SIG-M5 treated with dmso at 0.1 percent for 504 hours (cell line): ENCODE data around the gene CDK5.
A peak's percentile ranks its signal among the peaks of the same experiment; 100 is the strongest.

Experiments
- DNase-seq: peaks from one replicate; lab custom pipeline; 2025; ENCODE audit not compliant: unreplicated experiment; lab: John Stamatoyannopoulos, UW

CDK5 gene

DNA sequence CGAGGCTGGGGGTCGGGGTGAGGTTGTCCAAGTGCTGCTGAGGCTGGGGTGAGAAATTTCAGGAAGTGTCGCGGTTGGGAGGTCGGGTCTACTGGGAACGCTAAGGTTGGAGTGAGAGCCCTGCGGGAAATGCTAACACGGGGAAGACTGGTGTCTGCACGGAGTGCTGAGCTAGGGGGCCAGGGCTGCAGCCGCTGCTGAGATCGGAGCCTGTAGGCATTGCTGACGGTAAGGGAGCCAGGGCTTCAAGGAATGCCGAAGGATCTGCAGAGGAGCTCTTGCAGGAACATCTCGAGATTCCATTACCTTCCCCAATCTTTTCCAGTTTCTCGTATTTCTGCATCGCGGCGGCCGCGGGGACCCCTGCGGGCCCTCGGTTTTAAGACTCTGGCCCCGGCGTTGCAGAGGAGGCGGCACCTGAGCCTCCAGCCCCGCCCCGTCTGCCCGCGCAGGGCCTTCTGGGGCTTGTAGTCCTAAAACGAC lies at the start of gene CDK5:
Gene CDK5 (minus strand): TSS at position 392 of the 483 bp plus-strand sequence. CDS start 49 bp downstream, at position 343.
- DNase-seq: no peak

DNA sequence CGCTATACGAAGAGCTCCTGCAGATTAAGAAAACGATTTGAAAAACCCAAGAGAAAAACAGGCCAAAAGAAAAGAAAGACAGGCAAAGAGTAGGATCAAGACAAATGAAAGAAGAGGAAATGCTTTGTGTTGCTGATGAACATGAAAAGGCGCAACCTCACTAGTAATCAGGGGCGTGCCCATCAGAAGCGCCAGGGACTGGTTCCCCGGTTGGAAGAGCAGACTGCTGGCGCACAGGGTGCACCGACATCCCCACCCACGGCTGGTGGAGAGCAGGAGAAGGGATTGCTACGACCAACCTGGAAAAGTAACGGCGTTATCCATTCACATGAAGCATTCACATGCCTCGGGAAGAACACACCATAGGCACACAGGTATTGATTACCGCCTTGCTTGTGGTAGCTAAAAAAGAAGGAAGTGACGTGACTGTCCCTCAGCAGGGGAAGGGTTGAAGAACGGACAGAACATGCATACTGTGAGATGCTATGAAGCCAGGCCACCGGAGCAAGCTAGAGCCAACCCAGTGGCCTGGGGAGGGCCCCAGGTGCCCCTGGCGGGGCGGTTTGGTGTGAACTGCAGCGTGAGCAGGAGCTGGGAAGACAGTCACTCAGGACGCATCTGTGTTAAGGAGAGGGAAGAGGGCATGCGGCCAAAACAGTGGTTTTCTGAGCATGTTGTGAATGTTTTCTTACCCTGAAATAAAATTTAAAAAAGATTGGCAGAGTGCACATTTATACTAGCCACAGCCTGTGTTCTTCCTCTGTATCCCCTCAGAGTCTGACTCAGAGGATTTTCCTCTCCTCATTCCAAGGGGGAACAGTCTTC lies 46.9 kb upstream of the CDK5 start:
- DNase-seq: no peak

DNA sequence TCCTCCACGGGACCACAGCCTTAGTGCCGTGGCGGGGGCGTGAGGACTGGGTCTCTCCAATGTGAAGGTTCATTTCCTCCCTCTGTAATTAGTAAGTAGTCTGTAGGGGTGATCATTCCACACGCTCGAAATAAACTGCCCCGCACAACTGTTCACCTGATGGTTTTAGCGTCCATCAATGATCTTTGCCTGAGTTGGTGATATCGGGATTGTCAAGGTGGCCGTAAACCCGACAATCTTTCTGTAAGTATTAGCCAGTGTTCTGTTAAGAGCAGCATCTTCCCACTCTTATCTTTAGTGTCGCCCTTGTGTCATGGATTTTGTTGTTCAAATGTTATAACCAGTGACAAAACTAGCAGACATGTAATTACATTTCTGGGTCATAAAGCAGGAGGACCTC lies 46.3 kb upstream of the CDK5 start:
- no peak for DNase-seq

DNA sequence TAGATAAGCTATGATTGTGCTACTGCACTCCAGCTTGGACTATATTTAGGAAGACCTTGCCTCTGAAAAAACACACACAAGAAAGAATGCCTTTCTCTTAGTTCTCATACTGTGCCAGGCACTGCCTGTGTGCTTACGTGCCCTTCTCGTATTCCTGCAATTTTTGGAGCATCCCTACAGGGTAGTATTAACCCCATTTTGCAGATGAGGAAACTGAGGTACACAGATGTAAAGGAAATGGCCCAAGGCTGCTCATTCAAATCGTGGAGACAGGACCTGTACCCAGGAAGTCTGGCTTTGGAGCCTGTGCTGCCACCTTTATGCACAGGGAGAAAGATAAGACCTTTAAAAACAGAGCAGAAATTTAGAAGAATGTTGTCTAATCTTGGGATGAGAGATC lies 45.3 kb upstream of the CDK5 start:
- DNase-seq: no peak

DNA sequence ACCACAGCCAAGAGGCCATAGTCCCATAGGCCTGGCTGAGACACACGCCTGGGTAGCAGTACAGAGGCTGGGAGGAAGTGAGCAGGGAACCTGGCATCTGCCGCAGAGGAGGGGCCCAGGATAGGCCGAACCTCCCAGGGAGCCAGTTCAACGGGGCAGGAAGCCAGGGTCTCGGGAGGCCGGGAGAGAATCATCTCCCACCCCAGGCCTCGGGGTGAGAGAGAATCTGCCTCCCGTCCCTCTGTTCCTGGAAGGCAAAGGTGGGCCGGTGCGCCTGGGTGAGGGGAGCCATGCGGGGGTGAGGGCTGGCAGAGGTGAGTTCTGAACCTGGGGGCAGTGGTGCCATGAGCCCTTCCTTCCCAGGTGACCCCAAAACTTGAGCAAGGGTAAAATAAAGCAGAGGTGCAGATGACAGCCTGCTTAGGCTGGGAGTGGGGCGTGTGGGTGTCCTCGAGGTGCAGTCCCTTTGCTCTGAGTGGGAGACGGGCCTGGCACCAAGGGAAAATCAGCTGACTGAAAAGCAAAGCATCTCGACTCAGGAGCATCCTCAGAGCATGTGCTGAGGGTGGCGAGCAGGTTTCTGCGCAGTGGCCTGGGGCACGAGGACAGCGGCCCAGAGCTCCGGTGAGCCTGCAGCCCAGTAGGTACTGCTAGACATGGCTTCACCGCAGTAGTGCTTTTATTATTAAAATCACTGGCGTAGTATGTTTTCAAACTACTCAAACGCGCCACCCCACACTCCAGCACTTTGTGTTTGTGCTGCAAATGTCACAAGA lies 44.1 kb upstream of the CDK5 start:
- no peak for DNase-seq

DNA sequence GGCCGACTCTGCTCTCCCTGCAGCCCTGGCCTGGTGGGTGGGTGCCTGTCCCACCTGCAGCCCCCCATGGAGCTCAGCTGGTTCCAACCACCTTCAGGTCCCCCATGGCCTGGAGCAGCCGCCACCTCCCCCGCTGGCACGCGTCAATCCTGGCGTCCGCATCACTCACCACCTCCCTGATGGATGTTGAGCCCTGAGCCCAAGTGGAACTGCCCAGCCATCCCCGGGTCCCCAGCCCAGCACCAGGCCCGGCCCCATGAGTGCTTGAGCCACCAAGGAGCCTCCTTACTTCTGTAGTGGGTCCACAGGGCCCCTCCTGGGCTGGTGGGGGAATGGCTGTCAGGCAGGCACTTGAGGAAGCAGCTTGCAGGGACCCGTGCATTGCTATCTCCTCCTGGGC lies 43.2 kb upstream of the CDK5 start:
- DNase-seq: no peak

DNA sequence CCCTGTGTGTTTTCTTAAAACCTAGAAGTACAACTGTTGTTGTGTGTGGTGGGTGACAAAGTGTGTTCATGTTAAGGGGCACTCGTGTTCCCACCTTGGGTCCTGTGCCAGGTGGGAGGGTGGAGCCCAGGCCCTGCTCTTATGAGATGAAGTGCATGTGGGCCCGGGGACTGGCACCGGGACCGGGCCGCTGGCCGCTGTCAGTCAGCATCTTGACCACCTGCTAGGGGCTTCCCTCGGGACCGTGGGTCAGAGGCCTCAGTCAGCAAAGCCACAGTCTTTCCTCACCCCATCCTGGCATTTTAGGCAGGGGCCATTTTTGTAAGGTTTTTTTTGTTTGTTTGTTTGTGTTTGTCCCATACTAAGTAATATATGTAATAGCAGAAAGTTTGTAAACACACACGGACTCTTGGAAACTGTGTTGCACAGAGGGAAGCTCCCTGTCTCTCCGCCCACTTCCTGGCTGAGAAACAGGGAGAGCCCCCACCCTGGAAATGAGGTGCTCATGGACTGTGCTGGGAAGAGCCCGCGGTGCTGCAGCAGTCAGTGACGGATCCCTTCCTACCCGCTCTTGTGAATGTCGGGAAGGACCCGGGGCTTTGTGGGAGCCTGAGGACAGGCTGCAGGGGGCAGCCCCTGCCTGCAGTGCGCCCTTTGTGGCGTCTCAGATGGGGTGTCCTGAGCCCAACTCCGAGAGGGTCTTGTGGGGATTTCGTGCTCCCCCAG lies 42.0 kb upstream of the CDK5 start:
- no peak for DNase-seq

DNA sequence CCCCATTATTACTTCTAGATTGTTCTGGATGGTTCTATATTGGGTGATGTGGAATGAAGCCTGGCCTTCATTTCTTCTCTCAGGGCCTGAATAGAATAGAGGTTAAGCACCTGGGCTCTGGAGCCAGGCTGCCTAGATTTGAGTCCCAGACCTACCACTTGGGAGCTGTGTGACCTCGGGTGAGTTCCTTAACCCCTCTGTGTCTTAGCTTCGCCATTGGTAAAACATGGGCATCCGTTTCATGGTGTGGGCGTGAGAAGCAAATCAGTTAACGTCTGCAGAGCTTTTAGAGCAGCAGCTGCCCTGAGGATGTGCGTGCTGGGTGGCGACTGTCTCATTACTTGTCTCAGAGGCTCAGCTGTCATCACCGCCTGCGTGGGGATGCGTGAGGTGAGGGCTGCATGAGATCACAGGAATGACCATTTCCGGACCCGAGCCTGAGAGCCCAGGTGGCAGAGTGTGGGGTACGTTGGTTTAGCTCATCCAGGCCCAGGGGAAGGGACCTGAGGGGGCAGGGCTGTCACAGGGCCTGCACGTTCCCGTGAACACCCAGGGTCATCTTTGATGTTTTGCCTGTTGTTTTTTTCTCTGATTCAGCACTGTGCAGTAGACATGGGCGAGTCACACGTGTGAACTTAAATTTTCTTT lies 38.3 kb upstream of the CDK5 start:
- no peak for DNase-seq

DNA sequence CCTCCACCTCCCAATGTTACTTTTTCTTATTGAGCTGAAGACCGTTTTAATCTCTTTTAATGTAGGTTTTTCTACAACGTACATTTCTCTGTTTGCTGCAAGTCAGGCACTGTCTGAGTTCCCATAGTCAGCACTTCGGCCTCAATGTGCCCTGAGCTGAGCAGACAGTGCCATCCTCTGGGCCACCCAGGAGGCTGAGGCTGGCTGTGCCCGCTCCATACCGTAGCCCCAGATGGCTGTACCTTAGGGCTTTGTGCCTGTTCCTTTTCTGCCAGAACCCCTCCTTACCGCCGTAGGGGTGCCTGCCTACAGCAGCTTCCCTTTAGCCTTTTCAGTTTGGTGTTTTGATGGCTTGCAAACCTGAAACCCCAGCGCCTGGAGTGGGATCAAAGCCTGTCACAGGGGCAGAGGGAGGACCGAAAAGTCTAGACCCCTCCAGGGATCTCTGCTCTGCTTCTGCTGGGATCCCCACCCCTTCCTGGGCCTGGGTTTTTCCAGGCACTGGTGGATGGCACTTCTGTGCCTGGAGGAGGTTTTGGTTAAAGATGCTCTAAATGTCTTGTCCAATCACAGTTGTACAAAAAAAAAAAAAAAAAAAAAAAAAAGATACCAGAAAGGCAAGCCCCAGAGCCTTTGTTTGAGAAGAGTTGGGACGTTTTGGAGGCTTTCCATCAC lies 37.6 kb upstream of the CDK5 start:
- DNase-seq: no peak

DNA sequence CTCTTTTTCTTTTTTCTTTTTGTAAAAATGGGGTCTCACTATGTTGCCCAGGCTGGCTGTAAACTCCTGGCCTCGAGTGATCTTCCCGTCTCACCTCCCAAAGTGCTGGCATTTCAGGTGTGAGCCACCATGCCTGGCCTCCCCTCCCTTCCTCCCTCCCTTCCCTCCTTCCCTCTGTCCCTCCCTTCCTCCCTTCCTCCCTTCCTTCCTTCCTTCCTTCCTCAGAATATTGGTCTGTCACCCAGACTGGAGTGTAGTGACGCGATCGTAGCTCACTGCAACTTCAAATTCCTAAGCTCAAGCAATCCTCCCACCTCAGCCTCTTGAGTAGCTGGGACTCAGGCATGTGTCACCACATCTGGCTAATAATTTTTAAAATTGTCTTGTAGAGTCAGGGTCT lies 37.0 kb upstream of the CDK5 start:
- DNase-seq: no peak

DNA sequence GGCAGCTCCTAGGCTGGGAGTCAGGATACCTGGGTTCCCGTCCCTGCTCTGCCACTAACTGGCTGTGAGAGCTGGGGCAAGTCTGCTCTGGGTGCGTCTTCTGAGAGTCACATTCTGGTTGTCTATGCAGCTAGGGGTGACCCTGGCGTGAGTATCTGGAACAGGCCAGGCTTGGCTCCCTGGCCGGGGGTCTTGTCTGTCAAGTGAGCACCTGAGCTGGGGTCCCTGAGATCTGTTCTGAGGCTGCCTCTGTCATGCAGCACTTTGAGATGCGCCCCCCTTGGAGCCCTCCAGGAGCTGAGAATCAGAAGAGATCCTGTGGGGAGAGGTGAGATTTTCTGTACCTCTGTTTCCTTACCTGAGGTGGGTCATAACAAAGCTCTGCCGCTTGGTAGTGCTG lies 36.1 kb upstream of the CDK5 start:
- no peak for DNase-seq

DNA sequence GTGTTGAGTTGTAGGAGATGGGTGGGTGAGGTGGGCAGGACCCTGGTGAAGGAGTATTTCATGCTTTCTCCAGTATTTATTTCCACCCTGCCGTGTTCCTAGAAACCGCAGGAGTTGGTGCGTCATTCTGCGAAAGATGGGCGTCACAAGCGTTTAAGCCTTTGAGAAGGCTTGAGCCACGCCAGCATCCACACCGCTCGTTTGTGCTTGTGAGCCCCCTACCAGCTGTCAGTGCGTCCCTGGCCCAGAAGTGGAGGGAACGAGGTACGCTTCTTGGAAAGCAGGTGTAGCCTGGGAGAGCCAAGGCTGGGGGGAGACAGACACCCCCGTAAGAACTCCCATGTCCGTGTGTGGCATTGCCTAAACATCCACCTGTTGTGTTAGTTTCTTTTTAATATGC lies 34.3 kb upstream of the CDK5 start:
- no peak for DNase-seq

DNA sequence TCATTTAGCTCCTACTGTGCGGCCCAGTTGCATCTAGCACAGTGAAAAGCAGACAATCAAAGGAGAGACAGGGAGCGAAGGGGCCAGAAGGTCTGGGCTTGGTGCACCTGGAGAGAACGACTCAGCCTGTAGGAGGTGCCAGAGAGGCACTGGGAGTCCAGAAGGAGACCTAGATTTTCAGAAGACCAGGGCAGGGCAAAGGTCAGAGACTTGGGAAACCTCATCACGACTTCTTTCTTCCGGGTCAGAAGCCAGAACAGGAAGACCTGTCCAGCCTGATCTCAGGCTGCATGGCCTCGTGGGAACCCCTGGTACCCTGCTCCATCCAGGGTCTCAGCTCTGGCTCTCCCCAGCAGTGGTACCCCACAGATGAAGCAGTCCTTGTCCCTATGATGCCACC lies 33.7 kb upstream of the CDK5 start:
- peak; percentile 36 for DNase-seq

DNA sequence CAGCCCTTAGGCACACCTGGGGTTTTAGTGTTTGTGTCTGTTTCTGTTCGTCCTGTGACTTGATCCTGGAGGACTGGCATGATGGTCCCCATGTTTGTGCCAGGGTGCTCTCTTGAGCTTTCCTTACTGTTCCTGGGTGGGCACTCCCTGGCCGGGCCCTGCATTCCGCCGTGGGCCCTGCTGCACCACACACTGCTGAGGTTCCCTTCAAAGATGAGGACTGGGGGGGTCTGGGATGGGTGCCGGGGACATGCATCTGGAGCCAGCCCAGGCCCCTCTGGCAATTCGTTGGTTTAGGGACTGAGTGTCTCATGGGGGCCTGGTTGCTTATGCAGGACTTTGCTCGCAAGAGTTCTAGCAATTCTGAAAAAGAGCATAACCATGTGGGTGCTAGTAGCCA lies 33.3 kb upstream of the CDK5 start:
- no peak for DNase-seq

DNA sequence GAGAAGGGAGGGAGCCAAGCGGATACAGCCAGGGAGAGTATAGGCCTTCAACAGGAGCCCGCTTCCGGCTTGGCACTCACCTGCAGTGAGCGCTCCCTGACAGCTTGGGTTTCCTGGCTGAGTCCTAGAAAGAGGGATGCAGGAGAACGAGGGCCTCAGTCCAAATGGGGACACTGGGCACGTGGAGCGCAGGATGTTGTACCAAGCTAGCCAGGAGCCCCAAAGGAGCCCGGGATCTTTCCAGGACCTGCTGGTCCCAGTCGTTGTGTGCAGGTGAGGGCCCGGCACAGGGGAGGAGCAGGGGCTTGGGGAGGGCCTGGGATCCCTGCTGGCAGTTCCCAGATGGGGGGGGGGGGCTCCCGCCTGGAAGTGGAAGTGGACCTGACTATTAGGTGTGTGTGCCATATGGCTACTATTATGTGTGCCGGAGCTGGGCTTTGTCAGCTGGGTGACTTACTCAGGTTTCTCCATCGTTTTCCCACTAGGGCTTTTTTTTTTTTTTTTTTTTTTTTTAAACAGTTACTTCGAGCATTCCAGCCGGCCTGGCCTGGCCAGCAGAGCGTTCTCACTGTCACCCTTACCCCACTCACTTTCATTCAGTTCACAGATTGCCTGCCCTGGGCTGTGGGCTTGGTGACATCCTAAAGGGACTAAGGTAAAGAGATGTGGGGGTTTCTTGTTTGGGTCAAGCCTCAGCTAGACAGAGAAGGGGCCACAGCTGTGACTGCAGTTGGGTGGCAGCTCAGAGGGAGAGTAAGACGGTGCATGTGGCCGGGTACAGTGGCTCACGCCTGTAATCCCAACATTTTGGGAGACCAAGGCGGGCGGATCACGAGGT lies 32.4 kb upstream of the CDK5 start:
- DNase-seq: no peak

DNA sequence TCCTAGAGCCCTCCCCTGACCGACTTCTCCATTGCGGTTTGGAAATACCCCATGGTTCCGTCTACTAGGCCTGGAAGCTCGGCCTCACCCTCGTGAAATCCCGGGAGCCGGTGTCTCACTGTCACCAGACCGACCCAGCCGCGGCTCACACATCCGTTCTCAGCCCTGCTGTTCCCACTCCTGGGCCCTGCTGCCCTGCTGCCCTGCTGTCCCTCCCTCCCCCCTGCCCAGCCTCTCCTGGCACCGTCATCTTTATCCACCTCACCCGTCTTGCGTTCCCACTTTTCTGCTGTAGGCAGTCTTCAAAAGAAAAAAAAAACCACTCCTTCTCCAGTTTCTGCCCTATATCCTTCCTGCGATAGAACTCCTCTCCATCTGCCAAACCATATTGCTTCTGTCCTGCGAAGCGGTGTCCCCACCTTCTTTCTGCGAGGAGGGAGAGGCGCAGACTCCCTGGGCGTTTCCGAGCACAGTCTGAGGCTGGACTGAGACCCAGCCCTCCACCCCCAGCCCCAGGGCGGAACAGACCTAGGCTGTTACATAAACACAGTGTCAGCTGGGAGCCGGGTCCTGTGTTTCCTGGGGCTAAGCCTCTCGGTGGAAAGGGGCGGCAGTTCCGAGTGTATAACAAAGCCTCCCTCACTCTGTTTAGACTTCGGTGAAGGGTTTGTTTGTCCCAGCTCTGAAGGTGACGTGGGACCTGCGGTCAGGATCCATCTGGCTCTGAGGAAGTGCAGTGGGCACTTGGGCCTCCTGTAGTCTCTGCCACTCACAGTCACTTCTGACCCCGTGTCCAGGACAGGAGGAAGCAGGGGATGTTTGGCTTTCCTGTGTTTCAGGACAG lies 31.4 kb upstream of the CDK5 start:
- peak; percentile 18 for DNase-seq

DNA sequence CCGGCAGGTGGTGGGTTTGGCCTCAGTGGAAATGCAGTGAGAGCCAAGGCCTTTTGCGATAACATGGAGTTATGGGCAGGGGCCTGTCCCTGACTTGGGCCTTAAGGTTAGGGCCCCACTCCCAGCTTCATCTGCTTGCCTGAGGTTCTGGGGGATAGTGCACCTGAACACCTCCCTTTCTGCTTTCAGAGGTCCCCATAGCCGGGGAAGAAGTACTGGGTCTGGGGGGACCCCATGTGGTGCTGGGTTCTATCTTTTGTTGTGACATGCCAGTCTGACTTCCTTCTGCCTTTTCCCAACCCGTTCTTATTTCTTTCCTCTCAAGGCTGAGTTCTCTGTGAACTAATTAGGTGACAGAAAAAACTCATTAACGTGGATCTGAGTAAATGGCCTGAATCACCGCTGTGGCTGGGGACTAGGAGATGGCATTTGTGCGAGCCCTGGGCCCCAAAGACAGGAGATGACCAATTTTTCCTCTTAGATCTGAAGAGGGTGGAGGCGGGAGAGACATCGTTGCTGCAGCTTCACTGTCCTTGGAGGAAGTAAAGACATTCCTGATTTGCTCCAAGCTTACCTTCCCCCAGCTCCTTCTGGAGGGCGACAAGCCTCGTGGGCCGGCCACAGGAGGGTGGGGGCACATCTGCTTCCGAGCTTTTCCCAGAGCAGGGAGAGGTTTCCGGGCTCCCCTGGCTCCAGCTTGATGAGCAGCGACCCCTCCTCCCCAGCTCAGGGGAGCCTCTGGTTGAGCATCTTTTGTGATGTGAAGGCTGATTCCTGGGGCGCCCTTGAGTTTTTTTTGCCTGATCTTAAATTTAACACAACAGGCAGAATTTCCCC lies 30.5 kb upstream of the CDK5 start:
- peak; percentile 49 for DNase-seq
